NT2/D1 (cell line): ENCODE results near the gene FAM167B.

Experiments used
- YY1 ChIP-seq: IDR thresholded peaks from 2 replicates; pipeline ENCODE4 v1.6.1; 2011; ENCODE audit not compliant: insufficient read length, insufficient read depth
- ZNF274 ChIP-seq: IDR thresholded peaks from 2 replicates; pipeline ENCODE4 v1.6.1; 2011; ENCODE audit warnings: mild to moderate bottlenecking, low read depth, low read length

DNA sequence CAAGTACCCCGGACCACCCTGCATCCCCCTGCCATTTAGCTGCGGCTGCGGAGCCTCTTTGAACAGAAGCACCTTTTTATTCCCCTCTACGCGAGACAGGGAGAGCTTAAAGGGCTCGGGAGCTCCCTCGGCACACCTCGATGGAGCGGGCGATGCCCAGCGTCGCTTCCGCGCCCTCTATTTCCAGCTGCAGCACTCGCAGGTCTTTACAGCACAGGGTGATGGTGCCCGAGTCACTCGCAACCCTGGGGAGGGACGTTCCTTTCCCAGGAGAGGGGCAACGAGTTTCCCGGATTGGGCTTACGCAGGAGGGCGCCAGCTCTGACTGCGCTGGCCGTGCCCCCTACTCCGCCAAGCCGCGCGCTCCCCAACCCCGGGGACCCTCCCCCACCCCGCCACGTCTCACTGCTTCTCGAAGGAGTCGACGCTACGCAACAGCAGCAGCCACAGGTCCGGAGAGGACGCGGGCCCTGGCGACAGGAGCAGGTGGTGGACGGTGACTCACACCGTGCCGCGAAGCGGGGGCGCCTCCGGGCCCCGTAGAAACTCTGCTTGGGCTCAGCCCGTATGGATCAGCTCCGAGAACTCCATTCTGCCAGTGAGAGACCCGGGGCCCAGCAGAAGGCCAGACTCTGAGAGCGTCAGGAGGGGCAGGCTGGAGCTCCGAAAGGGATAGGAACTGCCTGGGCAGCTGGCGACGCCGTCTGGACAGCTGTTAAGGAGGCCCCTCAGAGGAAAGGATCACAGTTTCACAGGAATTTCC lies 5.8 kb upstream of the FAM167B start:
- TF ChIP-seq YY1, result no peak
- no peak for TF ChIP-seq ZNF274
